Brain pericyte (primary cell): ENCODE results near the gene SEC14L3.

Experiments
- DNase-seq: peaks from one replicate; pipeline ENCODE4 v3.0.0-alpha.2; 2012; ENCODE audit warnings: low read depth, low spot score

Gene SEC14L3

GRCh38 chr22:30471616-30472318 is at the start of gene SEC14L3:
Gene SEC14L3 (minus strand): TSS chr22:30472017. CDS start chr22:30471958, 59 bp downstream.
- DNase-seq = no peak

- DNase-seq = no peak
These were observed 48.1 kb upstream of the SEC14L3 start for GRCh38 chr22:30519842-30520425.

- DNase-seq = no peak
These were observed 44.9 kb upstream of the SEC14L3 start for GRCh38 chr22:30516731-30517130.

- DNase-seq = no peak
These were observed 44.5 kb upstream of the SEC14L3 start for GRCh38 chr22:30516273-30516672.

- DNase-seq = no peak
These were observed 42.4 kb upstream of the SEC14L3 start for GRCh38 chr22:30514252-30514651.

GRCh38 chr22:30513462-30513861 is 41.6 kb upstream of the SEC14L3 start:
- no peak for DNase-seq

- DNase-seq = no peak
These were observed 40.1 kb upstream of the SEC14L3 start for GRCh38 chr22:30511911-30512310.

- DNase-seq = no peak
These were observed 39.3 kb upstream of the SEC14L3 start for GRCh38 chr22:30511109-30511508.

GRCh38 chr22:30508216-30508615 is 36.4 kb upstream of the SEC14L3 start:
- no peak for DNase-seq

- no peak for DNase-seq
These were observed 35.9 kb upstream of the SEC14L3 start for GRCh38 chr22:30507670-30508069.

- DNase-seq = no peak
These were observed 34.7 kb upstream of the SEC14L3 start for GRCh38 chr22:30506507-30506968.

- no peak for DNase-seq
These were observed 31.7 kb upstream of the SEC14L3 start for GRCh38 chr22:30503551-30503950.

GRCh38 chr22:30502911-30503310 is 31.1 kb upstream of the SEC14L3 start:
- no peak for DNase-seq

GRCh38 chr22:30502153-30502552 is 30.3 kb upstream of the SEC14L3 start:
- no peak for DNase-seq

GRCh38 chr22:30500628-30501027 is 28.8 kb upstream of the SEC14L3 start:
- DNase-seq = no peak

- no peak for DNase-seq
These were observed 25.8 kb upstream of the SEC14L3 start for GRCh38 chr22:30497466-30498150.

- no peak for DNase-seq
These were observed 23.4 kb upstream of the SEC14L3 start for GRCh38 chr22:30495041-30495784.

- no peak for DNase-seq
These were observed 20.3 kb upstream of the SEC14L3 start for GRCh38 chr22:30492144-30492543.

GRCh38 chr22:30491381-30491780 is 19.6 kb upstream of the SEC14L3 start:
- DNase-seq = no peak

- DNase-seq = no peak
These were observed 18.6 kb upstream of the SEC14L3 start for GRCh38 chr22:30490399-30490798.

- DNase-seq = no peak
These were observed 16.3 kb upstream of the SEC14L3 start for GRCh38 chr22:30488121-30488520.

- no peak for DNase-seq
These were observed 14.9 kb upstream of the SEC14L3 start for GRCh38 chr22:30486661-30487115.
